Measurements from ENCODE around the gene CTCF. TPM values are rescaled to one million over a fixed set of nuclear protein-coding genes. Genes with fewer than 3 reads are reported as not detected.

Gene CTCF
- polyA plus RNA-seq, 1 experiment: 24.4 TPM

DNA sequence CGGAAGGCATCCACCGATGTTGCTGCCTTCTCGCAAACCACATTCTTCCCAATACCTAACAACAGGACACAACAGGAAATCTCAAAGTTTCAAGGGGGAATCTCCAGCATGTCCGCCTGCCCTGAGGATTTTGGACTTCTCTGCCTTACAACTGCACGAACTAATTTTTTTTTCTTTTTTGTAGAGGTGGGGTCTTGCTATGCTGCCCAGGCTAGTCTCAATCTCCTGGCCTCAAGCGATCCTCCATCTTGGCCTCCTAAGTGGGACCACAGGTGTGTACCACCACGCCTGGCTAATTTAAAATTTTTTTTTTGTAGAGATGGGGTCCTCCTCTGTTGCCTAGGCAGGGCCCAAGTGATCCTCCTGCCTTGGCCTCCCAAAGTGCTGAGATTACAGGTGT is 113.7 kb downstream of the CTCF start:
- Histone ChIP-seq H3K27me3 (ENCODE audit: control insufficient read depth, insufficient read depth, low read length) (no peaks in the 10 kb centered on the region), H3K27ac (ENCODE audit: low read depth, low read length) (no peak overlapping the region), H3K4me3 (ENCODE audit: low read depth, low read length) (no peak overlapping the region), H3K9me3 (ENCODE audit: control insufficient read depth, insufficient read depth, low read length) (no peaks in the 10 kb centered on the region)
- no peak for DNase-seq (ENCODE audit: low read depth, low spot score)
- ChIA-PET CTCF (no interaction called here), POLR2A (no interaction called here)
- TF ChIP-seq, protein P1, sequence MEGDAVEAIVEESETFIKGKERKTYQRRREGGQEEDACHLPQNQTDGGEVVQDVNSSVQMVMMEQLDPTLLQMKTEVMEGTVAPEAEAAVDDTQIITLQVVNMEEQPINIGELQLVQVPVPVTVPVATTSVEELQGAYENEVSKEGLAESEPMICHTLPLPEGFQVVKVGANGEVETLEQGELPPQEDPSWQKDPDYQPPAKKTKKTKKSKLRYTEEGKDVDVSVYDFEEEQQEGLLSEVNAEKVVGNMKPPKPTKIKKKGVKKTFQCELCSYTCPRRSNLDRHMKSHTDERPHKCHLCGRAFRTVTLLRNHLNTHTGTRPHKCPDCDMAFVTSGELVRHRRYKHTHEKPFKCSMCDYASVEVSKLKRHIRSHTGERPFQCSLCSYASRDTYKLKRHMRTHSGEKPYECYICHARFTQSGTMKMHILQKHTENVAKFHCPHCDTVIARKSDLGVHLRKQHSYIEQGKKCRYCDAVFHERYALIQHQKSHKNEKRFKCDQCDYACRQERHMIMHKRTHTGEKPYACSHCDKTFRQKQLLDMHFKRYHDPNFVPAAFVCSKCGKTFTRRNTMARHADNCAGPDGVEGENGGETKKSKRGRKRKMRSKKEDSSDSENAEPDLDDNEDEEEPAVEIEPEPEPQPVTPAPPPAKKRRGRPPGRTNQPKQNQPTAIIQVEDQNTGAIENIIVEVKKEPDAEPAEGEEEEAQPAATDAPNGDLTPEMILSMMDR (IDR thresholded peaks at IDR 0.05; ENCODE audit: low read depth, low read length): no peak

DNA sequence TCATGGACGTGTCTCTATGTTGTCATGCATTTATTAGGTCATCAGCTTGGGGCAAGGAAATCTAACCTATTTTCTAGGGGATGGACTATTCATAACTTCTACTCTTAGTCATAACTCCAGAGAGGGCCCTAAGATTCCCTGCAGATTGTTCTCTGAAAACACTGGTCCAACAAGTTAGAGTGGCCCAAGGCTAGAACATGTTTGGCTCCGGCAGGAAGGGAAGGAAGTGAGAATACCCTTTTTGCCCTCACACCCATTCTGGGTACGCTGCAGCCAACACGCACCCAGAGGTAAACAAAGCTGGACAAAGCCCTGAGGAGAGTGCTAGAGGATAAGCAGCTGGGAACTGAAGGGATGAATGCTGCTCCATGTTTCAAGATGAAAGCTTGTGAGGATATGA is 114.2 kb downstream of the CTCF start:
- Histone ChIP-seq H3K9me3 (ENCODE audit: control insufficient read depth, insufficient read depth, low read length) (no peaks in the 10 kb centered on the region), H3K27ac (ENCODE audit: low read depth, low read length) (no peak overlapping the region), H3K27me3 (ENCODE audit: control insufficient read depth, insufficient read depth, low read length) (no peaks in the 10 kb centered on the region), H3K4me3 (ENCODE audit: low read depth, low read length) (no peak overlapping the region)
- TF ChIP-seq, protein P1 (IDR thresholded peaks at IDR 0.05; ENCODE audit: low read depth, low read length): no peak
- DNase-seq (ENCODE audit: low read depth, low spot score): no peak
- CTCF ChIA-PET: interaction anchor here (1.3 to 2.2 kb wide), 2 partner anchors 140 to 155 kb away, joined by 4 to 5 read pairs; no protein-coding TSS in a partner anchor
- POLR2A ChIA-PET: no interaction called here

DNA sequence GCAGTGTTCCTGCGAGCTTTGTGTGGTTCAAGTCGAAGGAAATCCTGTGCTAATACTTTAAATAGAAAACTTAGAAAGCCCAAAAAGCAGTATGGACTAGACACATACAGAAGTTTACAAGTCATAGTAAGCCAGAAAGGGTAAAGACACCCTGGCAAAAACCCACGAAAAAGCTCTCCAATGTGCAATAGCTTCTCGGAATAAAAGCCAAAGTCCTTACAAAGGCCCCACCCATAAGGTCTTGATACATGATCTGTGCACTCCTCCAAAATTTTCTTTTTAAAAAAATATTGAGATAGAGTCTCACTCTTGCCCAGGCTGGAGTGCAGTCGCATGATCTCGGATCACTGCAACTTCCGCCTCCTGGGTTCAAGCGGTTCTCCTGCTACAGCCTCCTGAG is 114.6 kb downstream of the CTCF start:
- H3K4me3 ChIP-seq (ENCODE audit: low read depth, low read length): no peak overlapping the region
- ChIA-PET POLR2A (no interaction called here), CTCF (interaction anchor here (1.3 to 2.2 kb wide), 2 partner anchors 140 to 156 kb away, joined by 4 to 5 read pairs; no protein-coding TSS in a partner anchor)
- no peaks in the 10 kb centered on the region for H3K27me3 ChIP-seq (ENCODE audit: control insufficient read depth, insufficient read depth, low read length)
- TF ChIP-seq, protein P1 (IDR thresholded peaks at IDR 0.05; ENCODE audit: low read depth, low read length): no peak
- H3K27ac ChIP-seq (ENCODE audit: low read depth, low read length): no peak overlapping the region
- no peak for DNase-seq (ENCODE audit: low read depth, low spot score)
- no peaks in the 10 kb centered on the region for H3K9me3 ChIP-seq (ENCODE audit: control insufficient read depth, insufficient read depth, low read length)

DNA sequence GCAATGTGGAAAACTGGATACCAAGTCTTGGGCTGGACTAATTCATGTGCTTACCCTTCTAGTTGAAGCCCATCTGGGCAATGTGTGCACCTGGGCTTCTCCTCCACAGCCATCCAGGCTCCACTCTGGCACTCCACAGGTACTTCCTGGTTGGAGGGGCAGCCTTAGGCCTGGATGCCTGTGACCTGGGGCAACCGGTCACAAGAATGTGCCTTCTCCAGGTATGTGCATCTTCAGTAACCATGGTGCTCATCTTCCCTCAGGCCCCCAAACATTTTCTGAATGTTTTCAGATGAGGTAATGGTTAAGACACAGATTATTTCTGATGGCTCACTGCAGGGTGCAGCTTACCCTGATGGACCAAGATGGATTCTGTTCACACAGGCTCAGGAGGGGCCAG is 115.4 kb downstream of the CTCF start:
- H3K4me3 ChIP-seq (ENCODE audit: low read depth, low read length): no peak overlapping the region
- no peaks in the 10 kb centered on the region for H3K9me3 ChIP-seq (ENCODE audit: control insufficient read depth, insufficient read depth, low read length)
- CTCF ChIA-PET: interaction anchor here (1.3 to 2.2 kb wide), 2 partner anchors 139 to 156 kb away, joined by 4 to 5 read pairs; no protein-coding TSS in a partner anchor
- H3K27me3 ChIP-seq (ENCODE audit: control insufficient read depth, insufficient read depth, low read length): no peaks in the 10 kb centered on the region
- no peak for DNase-seq (ENCODE audit: low read depth, low spot score)
- POLR2A ChIA-PET: interaction anchor here (0.7 kb wide), 1 partner anchor 78 kb away, joined by 7 read pairs; no protein-coding TSS in a partner anchor
- peak overlapping the region; percentile 11 for H3K27ac ChIP-seq (ENCODE audit: low read depth, low read length)
- TF ChIP-seq, protein P1 (IDR thresholded peaks at IDR 0.05; ENCODE audit: low read depth, low read length): no peak

DNA sequence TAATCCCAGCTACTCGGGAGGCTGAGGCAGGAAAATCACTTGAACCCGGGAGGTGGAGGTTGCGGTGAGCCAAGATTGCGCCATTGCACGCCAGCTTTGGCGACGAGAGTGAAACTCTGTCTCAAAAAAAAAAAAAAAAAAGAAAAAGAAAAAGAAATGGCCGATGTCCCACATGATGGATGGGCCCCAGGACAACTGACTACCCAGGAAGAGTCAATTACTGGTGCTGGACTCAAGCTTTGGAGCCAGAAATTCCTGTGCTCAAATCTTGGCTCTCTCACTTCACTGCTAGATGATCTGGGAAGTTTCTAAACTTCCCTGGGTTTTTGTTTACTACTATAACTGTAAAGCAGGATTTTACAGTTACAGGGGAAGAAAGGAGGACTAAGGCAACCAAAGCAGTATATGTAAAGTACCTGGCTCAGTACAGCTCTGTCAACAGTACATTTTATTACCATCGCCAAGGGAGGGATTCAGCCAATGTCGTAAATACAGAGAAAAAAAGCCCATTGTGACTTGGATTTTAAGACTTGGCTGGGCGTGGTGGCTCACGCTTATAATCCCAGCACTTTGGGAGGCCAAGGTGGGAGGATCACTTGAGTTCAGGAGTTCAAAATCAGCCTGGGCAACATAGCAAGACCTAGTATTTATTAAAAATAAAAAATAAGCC is 116.2 kb downstream of the CTCF start:
- DNase-seq (ENCODE audit: low read depth, low spot score): no peak
- no peak overlapping the region for H3K27ac ChIP-seq (ENCODE audit: low read depth, low read length)
- H3K4me3 ChIP-seq (ENCODE audit: low read depth, low read length): no peak overlapping the region
- H3K27me3 ChIP-seq (ENCODE audit: control insufficient read depth, insufficient read depth, low read length): no peaks in the 10 kb centered on the region
- H3K9me3 ChIP-seq (ENCODE audit: control insufficient read depth, insufficient read depth, low read length): no peaks in the 10 kb centered on the region
- ChIA-PET POLR2A (interaction anchor here (0.7 kb wide), 1 partner anchor 79 kb away, joined by 7 read pairs; no protein-coding TSS in a partner anchor), CTCF (interaction anchor here (1.1 to 2.2 kb wide), 2 partner anchors 104 to 138 kb away, joined by 3 to 5 read pairs; no protein-coding TSS in a partner anchor)
- TF ChIP-seq, protein P1 (IDR thresholded peaks at IDR 0.05; ENCODE audit: low read depth, low read length): no peak
